Coronary artery (tissue), 2 donors: ENCODE measurements around the gene FBLN5.

ENCODE experiments used
- DNase-seq: peaks from one replicate; pipeline ENCODE4 v3.0.0-alpha.2; 2017; ENCODE audit warnings: low spot score
- H3K27ac ChIP-seq, 2 donors: fragments of 200-600 bp; sonication (generic); one replicate each; pipeline ENCODE4 v1.5.1; 2016 to 2019
- H3K4me3 ChIP-seq: fragments of 200-600 bp; sonication (generic); 2 replicates; pipeline ENCODE4 v1.5.1; 2016; ENCODE audit warnings: mild to moderate bottlenecking, moderate library complexity
- TF ChIP-seq, protein P1 (sequence below): fragments of 200-600 bp; sonication (generic); IDR thresholded peaks from one replicate; pipeline ENCODE4 v1.5.1; 2019; ENCODE audit warnings: antibody characterized with exemption

FBLN5 gene

DNA sequence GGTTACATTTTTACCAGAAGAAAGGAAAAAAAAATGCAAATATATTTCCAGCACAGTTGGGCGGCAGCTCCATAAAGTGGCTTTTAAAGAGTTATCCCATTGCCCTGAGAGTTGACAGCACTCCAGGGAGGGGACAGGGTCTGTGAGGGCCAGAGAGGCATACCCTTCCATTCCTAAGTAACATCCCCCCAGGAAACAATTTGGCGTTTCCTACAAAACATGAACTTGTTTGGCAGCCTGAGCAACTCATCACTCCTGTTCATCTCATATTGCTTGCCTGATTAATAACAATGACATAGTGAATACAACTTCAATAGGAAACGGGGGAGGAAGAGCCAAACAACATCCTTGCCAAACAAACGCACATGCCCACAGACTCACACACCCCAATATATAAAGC, 103.5 kb downstream of the FBLN5 start:
- Histone ChIP-seq H3K27ac (no peak overlapping the region), H3K4me3 (no peak overlapping the region)
- no peak for DNase-seq
- TF ChIP-seq, protein P1, sequence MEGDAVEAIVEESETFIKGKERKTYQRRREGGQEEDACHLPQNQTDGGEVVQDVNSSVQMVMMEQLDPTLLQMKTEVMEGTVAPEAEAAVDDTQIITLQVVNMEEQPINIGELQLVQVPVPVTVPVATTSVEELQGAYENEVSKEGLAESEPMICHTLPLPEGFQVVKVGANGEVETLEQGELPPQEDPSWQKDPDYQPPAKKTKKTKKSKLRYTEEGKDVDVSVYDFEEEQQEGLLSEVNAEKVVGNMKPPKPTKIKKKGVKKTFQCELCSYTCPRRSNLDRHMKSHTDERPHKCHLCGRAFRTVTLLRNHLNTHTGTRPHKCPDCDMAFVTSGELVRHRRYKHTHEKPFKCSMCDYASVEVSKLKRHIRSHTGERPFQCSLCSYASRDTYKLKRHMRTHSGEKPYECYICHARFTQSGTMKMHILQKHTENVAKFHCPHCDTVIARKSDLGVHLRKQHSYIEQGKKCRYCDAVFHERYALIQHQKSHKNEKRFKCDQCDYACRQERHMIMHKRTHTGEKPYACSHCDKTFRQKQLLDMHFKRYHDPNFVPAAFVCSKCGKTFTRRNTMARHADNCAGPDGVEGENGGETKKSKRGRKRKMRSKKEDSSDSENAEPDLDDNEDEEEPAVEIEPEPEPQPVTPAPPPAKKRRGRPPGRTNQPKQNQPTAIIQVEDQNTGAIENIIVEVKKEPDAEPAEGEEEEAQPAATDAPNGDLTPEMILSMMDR = no peak

DNA sequence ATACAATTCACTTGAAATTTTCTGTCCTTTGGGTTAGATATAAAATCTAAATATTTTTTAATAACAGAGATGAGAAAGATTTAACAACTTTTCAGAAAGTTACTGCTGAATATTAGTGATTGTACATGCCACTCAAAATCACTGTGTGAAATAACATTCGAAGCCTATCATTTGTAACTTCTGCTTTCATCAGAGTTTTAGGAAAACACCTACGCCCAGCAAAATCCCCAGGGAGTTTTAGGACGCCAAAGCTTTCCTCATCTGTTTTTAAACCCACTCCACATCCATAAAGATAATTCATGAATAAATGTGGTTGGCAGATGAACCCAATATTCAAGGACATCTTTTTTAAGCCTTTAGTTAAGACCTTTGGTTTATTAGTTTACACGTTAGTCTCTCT, 104.1 kb downstream of the FBLN5 start:
- no peak overlapping the region for H3K27ac ChIP-seq
- no peak for DNase-seq
- TF ChIP-seq, protein P1 = no peak

DNA sequence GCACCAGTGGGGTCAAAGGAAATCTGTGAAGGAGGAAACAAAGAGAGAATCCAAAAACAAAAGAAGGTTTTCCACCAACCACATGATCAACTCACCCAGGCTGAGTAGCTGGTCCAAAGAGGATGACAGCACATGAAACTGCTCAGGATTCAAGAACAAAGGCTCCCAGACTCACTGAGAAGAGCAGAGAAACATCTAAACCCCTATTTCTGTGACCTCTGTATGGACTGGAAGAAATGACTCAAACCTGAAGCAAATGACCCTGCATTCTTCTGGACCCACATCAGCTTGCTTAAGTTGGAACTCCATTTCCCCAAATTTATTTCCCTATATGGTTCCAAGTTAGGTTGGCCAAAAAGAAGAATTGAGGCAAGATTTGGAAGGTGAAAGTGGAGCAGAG, 106.4 kb downstream of the FBLN5 start:
- TF ChIP-seq, protein P1 = no peak
- DNase-seq = no peak
- peak overlapping the region; percentile 59 for H3K4me3 ChIP-seq
- peak overlapping the region in 1 of 2 donors; percentile 72 for H3K27ac ChIP-seq

More for the DNA sequence above, 104.1 kb downstream of the FBLN5 start:
- H3K4me3 ChIP-seq = no peak overlapping the region

DNA sequence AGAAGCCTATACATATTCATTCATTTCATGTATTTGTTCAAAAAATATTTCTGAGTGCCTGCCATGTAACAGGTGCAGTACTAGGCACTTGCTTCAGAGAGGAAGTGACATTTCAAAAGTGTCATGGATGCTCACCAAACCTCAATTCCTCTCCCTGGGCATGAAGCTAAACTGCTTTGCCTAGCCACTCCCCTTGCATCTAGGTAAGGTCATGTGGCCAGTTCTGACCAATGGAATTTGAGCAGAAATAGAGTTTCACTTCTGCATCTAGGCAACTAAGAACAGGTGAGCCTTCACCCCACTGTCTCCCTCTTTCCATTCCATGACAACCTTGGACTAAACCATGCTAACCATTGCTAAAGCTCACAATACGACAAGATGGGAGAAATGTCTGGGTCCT, 107.7 kb downstream of the FBLN5 start:
- Histone ChIP-seq H3K4me3 (peak overlapping the region; percentile 59), H3K27ac (peak overlapping the region in 1 of 2 donors; percentile 42)
- TF ChIP-seq, protein P1 = no peak
- no peak for DNase-seq

DNA sequence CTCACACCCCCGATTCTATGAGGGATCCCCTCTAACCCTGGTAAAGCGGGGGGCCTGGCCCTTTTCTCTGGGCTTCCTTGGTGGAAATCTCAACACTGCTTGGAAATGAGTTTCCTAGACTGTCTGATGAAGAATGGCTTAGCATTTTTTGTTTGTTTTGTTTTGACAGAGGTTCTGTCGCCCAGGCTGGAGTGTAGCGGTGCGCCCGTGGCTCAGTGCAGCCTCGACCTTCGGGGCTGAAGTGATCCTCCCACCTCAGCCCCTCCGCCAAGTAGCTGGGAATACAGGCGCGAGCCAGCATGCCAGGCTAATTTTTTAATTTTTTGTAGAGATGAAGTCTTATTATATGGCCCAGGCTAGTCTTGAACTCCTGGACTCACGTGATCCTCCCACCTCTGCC, 110.4 kb downstream of the FBLN5 start:
- peak overlapping the region; percentile 80 for H3K4me3 ChIP-seq
- no peak for DNase-seq

DNA sequence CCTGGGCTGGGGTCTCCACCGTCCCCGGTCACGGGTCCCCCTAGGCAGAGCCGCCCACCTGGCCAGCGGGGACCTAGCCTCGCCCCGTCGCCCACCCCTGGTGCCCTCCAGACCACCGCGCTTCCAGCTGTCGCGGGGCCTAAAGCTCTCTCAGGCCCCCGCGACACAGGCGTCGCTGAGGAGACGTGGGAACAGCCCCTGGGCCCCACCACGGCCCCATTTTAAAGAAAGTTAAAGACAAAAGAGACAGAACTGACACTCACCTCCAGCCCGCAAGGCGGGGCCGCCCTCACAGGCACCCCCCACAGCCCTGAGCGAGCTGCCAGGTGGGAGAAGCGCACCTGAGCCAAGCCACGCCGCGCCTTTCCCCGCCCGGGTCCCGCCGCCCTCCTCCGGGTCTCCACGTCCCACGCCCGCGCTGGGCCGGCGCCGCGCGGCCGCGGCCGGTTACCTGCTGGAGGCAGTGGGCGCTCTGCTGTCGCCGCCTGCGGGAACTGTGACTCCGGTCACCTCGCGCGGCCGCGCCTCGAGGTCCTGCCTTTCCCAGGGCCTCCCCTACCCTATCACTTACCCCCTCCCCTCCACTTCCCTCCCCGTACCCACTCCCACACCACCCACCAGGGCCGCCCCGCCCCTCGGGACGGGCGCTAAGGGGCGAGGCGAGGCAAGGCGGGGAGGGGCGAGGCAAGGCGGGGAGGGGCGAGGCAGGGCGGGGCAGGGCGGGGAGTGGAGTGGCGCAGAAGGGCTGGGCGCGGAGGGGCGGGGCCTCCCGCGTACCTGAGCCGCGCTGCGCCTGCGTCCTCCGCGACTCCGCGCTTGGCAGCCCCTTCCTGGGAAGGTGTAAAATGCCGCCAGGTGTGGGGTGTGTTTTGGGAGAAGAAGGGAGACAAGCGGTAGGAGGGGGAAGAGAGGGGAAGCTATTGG, 111.3 kb downstream of the FBLN5 start:
- H3K27ac ChIP-seq = peak overlapping the region; percentile 87 to 92
- peak; percentile 94 for DNase-seq
- peak overlapping the region; percentile 80 for H3K4me3 ChIP-seq
- TF ChIP-seq, protein P1 = no peak

More for the DNA sequence above, 110.4 kb downstream of the FBLN5 start:
- TF ChIP-seq, protein P1 = no peak
- H3K27ac ChIP-seq = peak overlapping the region; percentile 87 to 92
